ENCODE measurements around the gene LGALS3BP. TPM values are rescaled to one million over a fixed set of nuclear protein-coding genes. Genes with fewer than 3 reads are reported as not detected.

Gene LGALS3BP
- total and polyA plus RNA-seq, 2 of the 13 experiments (the other 11 are each of a cell fraction or from before 2014, with no cell fraction given): 137 to 332 TPM

- no peak for TF ChIP-seq ATF1 (CRISPR knock-in tag; IDR thresholded peaks at IDR 0.05)
- TF ChIP-seq MTA1 (CRISPR knock-in tag; IDR thresholded peaks at IDR 0.05; ENCODE audit: borderline replicate concordance): peak; percentile 90; the same call in 1 of the 2 replicates
- TF ChIP-seq SRY (CRISPR knock-in tag; IDR thresholded peaks at IDR 0.05): peak; percentile 36
- peak; percentile 45; the same call in 1 of the 2 replicates for TF ChIP-seq ZNF691 (CRISPR knock-in tag; IDR thresholded peaks at IDR 0.05; ENCODE audit: borderline replicate concordance, low read depth)
- TF ChIP-seq ZIK1 (CRISPR knock-in tag; IDR thresholded peaks at IDR 0.05; ENCODE audit: borderline replicate concordance, low read depth): 0 out of 2 replicates have a peak, but pooled peaks have one; percentile 16
- TF ChIP-seq ELF1 (CRISPR knock-in tag; IDR thresholded peaks at IDR 0.05): peak; percentile 87
- 0 out of 2 replicates have a peak, but pooled peaks have one; percentile 37 for TF ChIP-seq ZNF12 (CRISPR knock-in tag; IDR thresholded peaks at IDR 0.05)
- peak; percentile 98 for TF ChIP-seq FOSL2 (CRISPR knock-in tag; IDR thresholded peaks at IDR 0.05)
- peak; percentile 58; the same call in 1 of the 2 replicates for TF ChIP-seq SOX13 (IDR thresholded peaks at IDR 0.05)
- TF ChIP-seq SOX13 (CRISPR knock-in tag; conservative IDR thresholded peaks at IDR 0.05 in 1 of 2, IDR thresholded peaks at IDR 0.05 in 1 of 2): peak; percentile 78 to 88; a peak in 2 of 4 replicates
- peak; percentile 94 for TF ChIP-seq CCDC6 (CRISPR knock-in tag; IDR thresholded peaks at IDR 0.05)
- no peak for TF ChIP-seq SMAD1 (CRISPR knock-in tag; IDR thresholded peaks at IDR 0.05; ENCODE audit: borderline replicate concordance, low read depth)
- peak; percentile 14; the same call in 1 of the 2 replicates for TF ChIP-seq KLF12 (CRISPR knock-in tag; IDR thresholded peaks at IDR 0.05; ENCODE audit: borderline replicate concordance)
- TF ChIP-seq ZC3H13 (CRISPR knock-in tag; IDR thresholded peaks at IDR 0.05): 0 out of 2 replicates have a peak, but pooled peaks have one; percentile 57
- peak; percentile 28; the same call in 1 of the 2 replicates for TF ChIP-seq TCF7L2 (IDR thresholded peaks at IDR 0.05; ENCODE audit: low read depth, low read length)
- no peak for TF ChIP-seq ZNF619 (CRISPR knock-in tag; IDR thresholded peaks at IDR 0.05)
- peak; percentile 74 for TF ChIP-seq ATF7 (IDR thresholded peaks at IDR 0.05)
- TF ChIP-seq ATF7 (CRISPR knock-in tag; IDR thresholded peaks at IDR 0.05): peak; percentile 98
- TF ChIP-seq MXI1 (IDR thresholded peaks at IDR 0.05; ENCODE audit: borderline replicate concordance, low read depth, low read length): peak; percentile 86; the same call in 2 of the 3 replicates
- peak; percentile 75; the same call in 1 of the 2 replicates for TF ChIP-seq MZF1 (CRISPR knock-in tag; IDR thresholded peaks at IDR 0.05; ENCODE audit: borderline replicate concordance)
- TF ChIP-seq NR2C2 (CRISPR knock-in tag; IDR thresholded peaks at IDR 0.05; ENCODE audit: borderline replicate concordance): peak; percentile 48; the same call in 1 of the 2 replicates
- 0 out of 2 replicates have a peak, but pooled peaks have one; percentile 23 for TF ChIP-seq KMT2A (CRISPR knock-in tag; IDR thresholded peaks at IDR 0.05)
- peak; percentile 59 for TF ChIP-seq POLR2AphosphoS2 (IDR thresholded peaks at IDR 0.05; ENCODE audit: low read depth, low read length)
- no peak for TF ChIP-seq ZNF605 (CRISPR knock-in tag; IDR thresholded peaks at IDR 0.05)
- TF ChIP-seq, protein P1, sequence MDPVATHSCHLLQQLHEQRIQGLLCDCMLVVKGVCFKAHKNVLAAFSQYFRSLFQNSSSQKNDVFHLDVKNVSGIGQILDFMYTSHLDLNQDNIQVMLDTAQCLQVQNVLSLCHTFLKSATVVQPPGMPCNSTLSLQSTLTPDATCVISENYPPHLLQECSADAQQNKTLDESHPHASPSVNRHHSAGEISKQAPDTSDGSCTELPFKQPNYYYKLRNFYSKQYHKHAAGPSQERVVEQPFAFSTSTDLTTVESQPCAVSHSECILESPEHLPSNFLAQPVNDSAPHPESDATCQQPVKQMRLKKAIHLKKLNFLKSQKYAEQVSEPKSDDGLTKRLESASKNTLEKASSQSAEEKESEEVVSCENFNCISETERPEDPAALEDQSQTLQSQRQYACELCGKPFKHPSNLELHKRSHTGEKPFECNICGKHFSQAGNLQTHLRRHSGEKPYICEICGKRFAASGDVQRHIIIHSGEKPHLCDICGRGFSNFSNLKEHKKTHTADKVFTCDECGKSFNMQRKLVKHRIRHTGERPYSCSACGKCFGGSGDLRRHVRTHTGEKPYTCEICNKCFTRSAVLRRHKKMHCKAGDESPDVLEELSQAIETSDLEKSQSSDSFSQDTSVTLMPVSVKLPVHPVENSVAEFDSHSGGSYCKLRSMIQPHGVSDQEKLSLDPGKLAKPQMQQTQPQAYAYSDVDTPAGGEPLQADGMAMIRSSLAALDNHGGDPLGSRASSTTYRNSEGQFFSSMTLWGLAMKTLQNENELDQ (CRISPR knock-in tag; IDR thresholded peaks at IDR 0.05; ENCODE audit: borderline replicate concordance): 0 out of 2 replicates have a peak, but pooled peaks have one; percentile 71
- TF ChIP-seq, protein P2, sequence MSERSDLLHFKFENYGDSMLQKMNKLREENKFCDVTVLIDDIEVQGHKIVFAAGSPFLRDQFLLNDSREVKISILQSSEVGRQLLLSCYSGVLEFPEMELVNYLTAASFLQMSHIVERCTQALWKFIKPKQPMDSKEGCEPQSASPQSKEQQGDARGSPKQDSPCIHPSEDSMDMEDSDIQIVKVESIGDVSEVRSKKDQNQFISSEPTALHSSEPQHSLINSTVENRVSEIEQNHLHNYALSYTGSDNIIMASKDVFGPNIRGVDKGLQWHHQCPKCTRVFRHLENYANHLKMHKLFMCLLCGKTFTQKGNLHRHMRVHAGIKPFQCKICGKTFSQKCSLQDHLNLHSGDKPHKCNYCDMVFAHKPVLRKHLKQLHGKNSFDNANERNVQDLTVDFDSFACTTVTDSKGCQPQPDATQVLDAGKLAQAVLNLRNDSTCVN (CRISPR knock-in tag; IDR thresholded peaks at IDR 0.05; ENCODE audit: borderline replicate concordance): no peak; the same call in none of the 2 replicates
Observed at GRCh38 chr17:79026376-79027273, 46.9 kb upstream of the LGALS3BP start (continued).

Measured in HepG2 (cell line).